ENCODE measurements around the gene NPAS3.

NPAS3 gene

DNA sequence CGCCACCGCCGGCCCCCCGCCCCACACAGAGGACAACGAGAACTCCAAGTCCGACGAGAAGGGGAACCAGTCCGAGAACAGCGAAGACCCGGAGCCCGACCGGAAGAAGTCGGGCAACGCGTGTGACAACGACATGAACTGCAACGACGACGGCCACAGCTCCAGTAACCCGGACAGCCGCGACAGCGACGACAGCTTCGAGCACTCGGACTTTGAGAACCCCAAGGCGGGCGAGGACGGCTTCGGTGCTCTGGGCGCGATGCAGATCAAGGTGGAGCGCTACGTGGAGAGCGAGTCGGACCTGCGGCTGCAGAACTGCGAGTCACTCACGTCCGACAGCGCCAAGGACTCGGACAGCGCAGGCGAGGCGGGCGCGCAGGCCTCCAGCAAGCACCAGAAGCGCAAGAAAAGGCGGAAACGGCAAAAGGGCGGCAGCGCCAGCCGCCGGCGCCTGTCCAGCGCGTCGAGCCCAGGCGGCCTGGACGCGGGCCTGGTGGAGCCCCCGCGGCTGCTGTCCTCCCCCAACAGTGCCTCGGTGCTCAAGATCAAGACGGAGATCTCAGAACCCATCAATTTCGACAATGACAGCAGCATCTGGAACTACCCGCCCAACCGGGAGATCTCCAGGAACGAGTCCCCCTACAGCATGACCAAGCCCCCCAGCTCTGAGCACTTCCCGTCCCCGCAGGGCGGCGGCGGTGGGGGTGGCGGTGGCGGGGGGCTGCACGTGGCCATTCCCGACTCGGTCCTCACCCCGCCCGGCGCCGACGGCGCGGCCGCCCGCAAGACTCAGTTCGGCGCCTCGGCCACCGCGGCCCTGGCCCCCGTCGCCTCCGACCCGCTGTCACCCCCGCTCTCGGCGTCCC is 861.3 kb downstream of the NPAS3 start:
- TF ChIP-seq, protein P1, sequence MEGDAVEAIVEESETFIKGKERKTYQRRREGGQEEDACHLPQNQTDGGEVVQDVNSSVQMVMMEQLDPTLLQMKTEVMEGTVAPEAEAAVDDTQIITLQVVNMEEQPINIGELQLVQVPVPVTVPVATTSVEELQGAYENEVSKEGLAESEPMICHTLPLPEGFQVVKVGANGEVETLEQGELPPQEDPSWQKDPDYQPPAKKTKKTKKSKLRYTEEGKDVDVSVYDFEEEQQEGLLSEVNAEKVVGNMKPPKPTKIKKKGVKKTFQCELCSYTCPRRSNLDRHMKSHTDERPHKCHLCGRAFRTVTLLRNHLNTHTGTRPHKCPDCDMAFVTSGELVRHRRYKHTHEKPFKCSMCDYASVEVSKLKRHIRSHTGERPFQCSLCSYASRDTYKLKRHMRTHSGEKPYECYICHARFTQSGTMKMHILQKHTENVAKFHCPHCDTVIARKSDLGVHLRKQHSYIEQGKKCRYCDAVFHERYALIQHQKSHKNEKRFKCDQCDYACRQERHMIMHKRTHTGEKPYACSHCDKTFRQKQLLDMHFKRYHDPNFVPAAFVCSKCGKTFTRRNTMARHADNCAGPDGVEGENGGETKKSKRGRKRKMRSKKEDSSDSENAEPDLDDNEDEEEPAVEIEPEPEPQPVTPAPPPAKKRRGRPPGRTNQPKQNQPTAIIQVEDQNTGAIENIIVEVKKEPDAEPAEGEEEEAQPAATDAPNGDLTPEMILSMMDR (IDR thresholded peaks at IDR 0.05; ENCODE audit: low read depth, low read length, missing control alignments) = no peak
- in situ Hi-C loops (cut with HindIII; ENCODE audit: low sequenced_read_pairs) = loop anchor here (5.0 to 25.0 kb wide), 2 partner anchors 888 to 1208 kb away; no protein-coding TSS in a partner anchor
- H3K4me3 ChIP-seq (ENCODE audit: low read depth, low read length) = no peak overlapping the region
- no peak for DNase-seq (ENCODE audit: low read depth)

DNA sequence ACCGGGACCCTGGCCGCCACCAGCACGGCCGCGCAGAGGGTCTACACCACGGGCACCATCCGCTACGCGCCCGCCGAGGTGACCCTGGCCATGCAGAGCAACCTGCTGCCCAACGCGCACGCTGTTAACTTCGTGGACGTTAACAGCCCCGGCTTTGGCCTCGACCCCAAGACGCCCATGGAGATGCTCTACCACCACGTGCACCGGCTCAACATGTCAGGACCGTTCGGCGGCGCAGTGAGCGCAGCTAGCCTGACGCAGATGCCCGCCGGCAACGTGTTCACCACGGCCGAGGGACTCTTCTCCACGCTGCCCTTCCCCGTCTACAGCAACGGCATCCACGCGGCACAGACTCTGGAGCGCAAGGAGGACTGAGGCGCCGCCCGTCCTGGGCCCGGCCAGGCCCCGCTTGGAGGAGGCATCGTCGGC is 862.1 kb downstream of the NPAS3 start:
- in situ Hi-C loops (cut with HindIII; ENCODE audit: low sequenced_read_pairs) = no loop called here
- no peak for DNase-seq (ENCODE audit: low read depth)
- TF ChIP-seq, protein P1 (IDR thresholded peaks at IDR 0.05; ENCODE audit: low read depth, low read length, missing control alignments) = no peak
- no peak overlapping the region for H3K4me3 ChIP-seq (ENCODE audit: low read depth, low read length)

GRCh38 chr14:33802737-33803136 is 864.1 kb downstream of the NPAS3 start:
- no peak overlapping the region for H3K4me3 ChIP-seq (ENCODE audit: low read depth, low read length)
- in situ Hi-C loops (cut with HindIII; ENCODE audit: low sequenced_read_pairs) = no loop called here
- no peak for DNase-seq (ENCODE audit: low read depth)
- TF ChIP-seq, protein P1 (IDR thresholded peaks at IDR 0.05; ENCODE audit: low read depth, low read length, missing control alignments) = no peak

DNA sequence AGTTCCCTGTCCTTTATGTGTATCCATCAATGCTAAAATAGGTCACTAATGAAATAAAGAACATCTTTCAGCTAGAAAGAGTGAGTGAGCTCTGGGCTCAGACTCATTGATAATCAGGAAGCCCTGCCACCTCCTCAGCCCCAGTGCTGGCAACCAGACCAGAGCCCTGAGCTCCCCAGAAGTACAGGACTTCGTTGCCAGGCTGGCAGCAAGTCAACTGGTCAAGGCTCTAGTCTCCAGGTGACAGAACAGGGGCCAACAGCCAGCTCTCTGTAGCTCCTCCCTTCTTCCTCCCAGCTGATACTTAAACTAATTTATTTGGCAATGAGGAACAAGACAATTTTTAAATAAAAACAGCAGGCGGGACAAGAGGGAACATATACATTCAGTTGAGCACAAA is 866.9 kb downstream of the NPAS3 start:
- H3K4me3 ChIP-seq (ENCODE audit: low read depth, low read length) = no peak overlapping the region
- DNase-seq (ENCODE audit: low read depth) = no peak
- in situ Hi-C loops (cut with HindIII; ENCODE audit: low sequenced_read_pairs) = no loop called here
- TF ChIP-seq, protein P1 (IDR thresholded peaks at IDR 0.05; ENCODE audit: low read depth, low read length, missing control alignments) = no peak

- DNase-seq (ENCODE audit: low read depth) = no peak
- in situ Hi-C loops (cut with HindIII; ENCODE audit: low sequenced_read_pairs) = no loop called here
- H3K4me3 ChIP-seq (ENCODE audit: low read depth, low read length) = no peak overlapping the region
- TF ChIP-seq, protein P1 (IDR thresholded peaks at IDR 0.05; ENCODE audit: low read depth, low read length, missing control alignments) = no peak
Observed at GRCh38 chr14:33806905-33807304, 868.2 kb downstream of the NPAS3 start.

DNA sequence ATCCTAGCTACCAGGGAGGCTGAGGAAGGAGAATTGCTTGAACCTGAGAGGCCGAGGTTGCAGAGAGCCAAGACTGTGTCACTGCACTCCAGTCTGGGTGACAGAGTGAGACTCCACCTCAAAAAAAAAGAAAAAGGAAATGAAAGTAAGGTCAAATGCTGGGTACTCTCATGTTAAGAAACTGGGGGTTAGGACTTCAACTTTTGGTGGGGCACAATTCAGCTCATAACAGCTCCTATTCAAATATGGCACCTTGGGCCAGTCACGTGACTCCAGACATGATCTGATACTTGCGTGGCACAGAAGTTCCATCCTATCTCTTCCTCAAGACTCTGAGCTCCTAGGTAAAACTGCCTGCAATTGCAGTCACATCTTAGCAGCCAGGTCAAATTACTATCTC is 869.5 kb downstream of the NPAS3 start:
- in situ Hi-C loops (cut with HindIII; ENCODE audit: low sequenced_read_pairs) = no loop called here
- no peak for DNase-seq (ENCODE audit: low read depth)
- TF ChIP-seq, protein P1 (IDR thresholded peaks at IDR 0.05; ENCODE audit: low read depth, low read length, missing control alignments) = no peak
- no peak overlapping the region for H3K4me3 ChIP-seq (ENCODE audit: low read depth, low read length)

Measured in astrocyte of the cerebellum (primary cell).